K562 (cell line): ENCODE results near the gene UBXN11. TPM values are rescaled to one million over a fixed set of nuclear protein-coding genes. Genes with fewer than 3 reads are reported as not detected.

Experiments used
- BDP1 ChIP-seq: IDR thresholded peaks from 3 replicates; pipeline ENCODE4 v1.6.1; 2011; ENCODE audit not compliant: insufficient read length, insufficient read depth
- BRD4 ChIP-seq: fragments of 200-600 bp; sonication (generic); IDR thresholded peaks from 2 replicates; pipeline ENCODE4 v1.6.1; 2017; ENCODE audit warnings: inconsistent platforms
- CBX3 ChIP-seq, 2 experiments: IDR thresholded peaks; 1 replicate in 1 of 2; 2 replicates in 1 of 2; pipeline ENCODE4 v1.6.1; 2012; ENCODE audit warnings: inconsistent platforms in 2 of 2, low read length in 2 of 2, borderline replicate concordance in 1 of 2, control low read depth in 1 of 2
- HDAC6 ChIP-seq: IDR thresholded peaks from 2 replicates; pipeline ENCODE4 v1.6.1; 2012; ENCODE audit warnings: low read depth, mild to moderate bottlenecking, control low read depth, inconsistent platforms, low read length, moderate library complexity
- IFI16 ChIP-seq: fragments of 250-450 bp; sonication (Bioruptor Pico); IDR thresholded peaks from 2 replicates; pipeline ENCODE4 v2.1.2; 2022; ENCODE audit warnings: mild to moderate bottlenecking, inconsistent platforms
- RCOR1 ChIP-seq, 2 experiments: IDR thresholded peaks; 2 replicates each; pipeline ENCODE4 v1.6.1; 2012; ENCODE audit warnings: low read depth in 2 of 2, low read length in 2 of 2, borderline replicate concordance in 1 of 2, improper control_type of control experiment in 1 of 2
- RFX1 ChIP-seq: fragments of 450-650 bp; IDR thresholded peaks from 2 replicates; pipeline ENCODE4 v1.6.1; 2016; ENCODE audit warnings: mild to moderate bottlenecking, moderate library complexity
- ZNF174 ChIP-seq: fragments of 250-450 bp; sonication (Bioruptor Pico); IDR thresholded peaks from 2 replicates; pipeline ENCODE4 v1.4.0; 2020; ENCODE audit warnings: mild to moderate bottlenecking
- ZNF175 ChIP-seq: fragments of 200-800 bp; sonication (Bioruptor generic); IDR thresholded peaks from 2 replicates; pipeline ENCODE4 v1.6.1; 2016; ENCODE audit warnings: low read depth, mild to moderate bottlenecking, missing genetic modification characterization, missing compliant biosample characterization
- ZNF212 ChIP-seq: fragments of 450-650 bp; formaldehyde crosslinking; IDR thresholded peaks from 2 replicates; pipeline ENCODE4 v1.4.0; 2020; ENCODE audit warnings: mild to moderate bottlenecking
- ZNF354B ChIP-seq: fragments of 250-450 bp; sonication (Bioruptor Pico); IDR thresholded peaks from 2 replicates; pipeline ENCODE4 v1.4.0; 2020
- polyA plus RNA-seq, 8 experiments: library from polyadenylated mRNA; depleted of rRNA in 4 of 8; stranded (reverse) in 5 of 8; unstranded in 3 of 8; fragments of >200 nt; fragmentation: Nextera tagmentation in 2 of 8; fragmentation: Illumina TruSeq in 1 of 8; extraction: Ambion mirVana in 2 of 8; extraction: Trizol in 1 of 8; gene quantifications; 2 replicates each; pipeline versions ENCODE4 v1.2.1 to v1.2.3, GENCODE V29; 2011 to 2014; ENCODE audit warnings: inconsistent platforms in 1 of 8, missing spikeins in 1 of 8
- total RNA-seq, 7 experiments: library from RNA; depleted of rRNA in 6 of 7; stranded (reverse); fragments of >200 nt in 6 of 7; fragmentation: Illumina TruSeq in 2 of 7; extraction: Trizol in 2 of 7; gene quantifications; 2 replicates each; pipeline versions ENCODE4 v1.2.1 to v1.2.3, GENCODE V29; 2011 to 2021; ENCODE audit warnings: low replicate concordance in 1 of 7
- TF ChIP-seq, protein P1 (sequence below), 2 experiments: fragments of 450-650 bp in 1 of 2; sonication (generic) in 1 of 2; formaldehyde crosslinking in 1 of 2; IDR thresholded peaks; 2 replicates each; pipeline versions ENCODE4 v1.7.1 to v1.9.0; 2016 to 2022; ENCODE audit warnings: inconsistent platforms in 1 of 2, mild to moderate bottlenecking in 1 of 2, missing genetic modification reagents in 1 of 2
- TF ChIP-seq, protein P2 (sequence below): IDR thresholded peaks from 2 replicates; pipeline ENCODE4 v1.6.1; 2014; ENCODE audit warnings: antibody characterized with exemption
- TF ChIP-seq, protein P3 (sequence below): fragments of 150-350 bp; IDR thresholded peaks from 2 replicates; pipeline ENCODE4 v1.6.1; 2014; ENCODE audit warnings: low read depth, mild to moderate bottlenecking, low read length, borderline replicate concordance

UBXN11 gene
- total and polyA plus RNA-seq, 9 of the 15 experiments (the other 6 are each of a cell fraction or from before 2014, with no cell fraction given), result 0.48 to 34.3 (median 11.3) TPM

DNA sequence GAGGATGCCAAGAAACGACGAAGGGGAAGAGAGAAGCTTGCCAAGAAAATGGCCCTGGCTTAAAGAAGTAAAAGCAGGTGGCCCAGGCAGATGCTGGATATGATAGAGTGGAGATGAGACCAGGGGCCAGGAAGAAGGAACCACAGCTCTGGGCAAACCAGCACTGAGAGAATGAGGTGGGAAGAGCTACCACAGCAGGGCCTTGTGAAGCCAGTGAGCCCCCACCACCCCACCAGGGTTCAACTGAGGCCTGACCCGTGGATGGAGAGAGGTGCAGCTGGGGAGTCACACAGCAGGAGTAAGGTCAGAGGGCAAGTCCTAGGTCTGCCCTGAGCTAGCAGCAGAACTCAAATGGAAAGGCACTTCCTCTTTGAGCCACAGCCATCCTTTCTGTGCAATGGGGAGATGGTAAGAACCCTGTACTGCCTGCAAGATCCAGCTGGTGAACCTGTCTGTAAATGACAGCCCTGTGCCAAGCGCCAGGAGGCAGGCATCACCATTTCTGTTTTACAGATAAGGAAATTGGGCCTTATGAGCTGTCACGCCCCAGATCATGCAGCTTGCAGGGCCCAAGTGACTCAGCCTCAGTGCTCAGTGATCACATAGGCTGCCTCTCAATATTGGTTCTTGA lies 18.0 kb downstream of the UBXN11 start (continued):
- TF ChIP-seq, protein P1, sequence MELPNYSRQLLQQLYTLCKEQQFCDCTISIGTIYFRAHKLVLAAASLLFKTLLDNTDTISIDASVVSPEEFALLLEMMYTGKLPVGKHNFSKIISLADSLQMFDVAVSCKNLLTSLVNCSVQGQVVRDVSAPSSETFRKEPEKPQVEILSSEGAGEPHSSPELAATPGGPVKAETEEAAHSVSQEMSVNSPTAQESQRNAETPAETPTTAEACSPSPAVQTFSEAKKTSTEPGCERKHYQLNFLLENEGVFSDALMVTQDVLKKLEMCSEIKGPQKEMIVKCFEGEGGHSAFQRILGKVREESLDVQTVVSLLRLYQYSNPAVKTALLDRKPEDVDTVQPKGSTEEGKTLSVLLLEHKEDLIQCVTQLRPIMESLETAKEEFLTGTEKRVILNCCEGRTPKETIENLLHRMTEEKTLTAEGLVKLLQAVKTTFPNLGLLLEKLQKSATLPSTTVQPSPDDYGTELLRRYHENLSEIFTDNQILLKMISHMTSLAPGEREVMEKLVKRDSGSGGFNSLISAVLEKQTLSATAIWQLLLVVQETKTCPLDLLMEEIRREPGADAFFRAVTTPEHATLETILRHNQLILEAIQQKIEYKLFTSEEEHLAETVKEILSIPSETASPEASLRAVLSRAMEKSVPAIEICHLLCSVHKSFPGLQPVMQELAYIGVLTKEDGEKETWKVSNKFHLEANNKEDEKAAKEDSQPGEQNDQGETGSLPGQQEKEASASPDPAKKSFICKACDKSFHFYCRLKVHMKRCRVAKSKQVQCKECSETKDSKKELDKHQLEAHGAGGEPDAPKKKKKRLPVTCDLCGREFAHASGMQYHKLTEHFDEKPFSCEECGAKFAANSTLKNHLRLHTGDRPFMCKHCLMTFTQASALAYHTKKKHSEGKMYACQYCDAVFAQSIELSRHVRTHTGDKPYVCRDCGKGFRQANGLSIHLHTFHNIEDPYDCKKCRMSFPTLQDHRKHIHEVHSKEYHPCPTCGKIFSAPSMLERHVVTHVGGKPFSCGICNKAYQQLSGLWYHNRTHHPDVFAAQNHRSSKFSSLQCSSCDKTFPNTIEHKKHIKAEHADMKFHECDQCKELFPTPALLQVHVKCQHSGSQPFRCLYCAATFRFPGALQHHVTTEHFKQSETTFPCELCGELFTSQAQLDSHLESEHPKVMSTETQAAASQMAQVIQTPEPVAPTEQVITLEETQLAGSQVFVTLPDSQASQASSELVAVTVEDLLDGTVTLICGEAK (IDR thresholded peaks at IDR 0.05), result no peak
- TF ChIP-seq, protein P1 (CRISPR knock-in tag; IDR thresholded peaks at IDR 0.05), result 0 out of 2 replicates have a peak, but pooled peaks have one; percentile 11
- TF ChIP-seq CBX3 (IDR thresholded peaks at IDR 0.05; ENCODE audit: borderline replicate concordance in 1 of 2, low read length in 2 of 2) (peak in 1 of 2 experiments; percentile 61; a peak in 1 of 3 replicates), ZNF174 (CRISPR knock-in tag) (no peak), BDP1 (no peak), RCOR1 (IDR thresholded peaks at IDR 0.05; ENCODE audit: borderline replicate concordance in 1 of 2, low read depth in 2 of 2, low read length in 2 of 2) (0 out of 4 replicates have a peak, but pooled peaks of 1 of the 2 experiments have one; percentile 40), BRD4 (no peak), ZNF354B (CRISPR knock-in tag) (no peak), RFX1 (no peak), ZNF212 (CRISPR knock-in tag) (0 out of 2 replicates have a peak, but pooled peaks have one; percentile 14), HDAC6 (no peak), ZNF175 (CRISPR knock-in tag) (no peak), IFI16 (no peak)
- TF ChIP-seq, protein P2, sequence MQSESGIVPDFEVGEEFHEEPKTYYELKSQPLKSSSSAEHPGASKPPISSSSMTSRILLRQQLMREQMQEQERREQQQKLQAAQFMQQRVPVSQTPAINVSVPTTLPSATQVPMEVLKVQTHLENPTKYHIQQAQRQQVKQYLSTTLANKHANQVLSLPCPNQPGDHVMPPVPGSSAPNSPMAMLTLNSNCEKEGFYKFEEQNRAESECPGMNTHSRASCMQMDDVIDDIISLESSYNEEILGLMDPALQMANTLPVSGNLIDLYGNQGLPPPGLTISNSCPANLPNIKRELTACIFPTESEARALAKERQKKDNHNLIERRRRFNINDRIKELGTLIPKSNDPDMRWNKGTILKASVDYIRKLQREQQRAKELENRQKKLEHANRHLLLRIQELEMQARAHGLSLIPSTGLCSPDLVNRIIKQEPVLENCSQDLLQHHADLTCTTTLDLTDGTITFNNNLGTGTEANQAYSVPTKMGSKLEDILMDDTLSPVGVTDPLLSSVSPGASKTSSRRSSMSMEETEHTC, result no peak; the same call in 1 of the 2 replicates
- TF ChIP-seq, protein P3, sequence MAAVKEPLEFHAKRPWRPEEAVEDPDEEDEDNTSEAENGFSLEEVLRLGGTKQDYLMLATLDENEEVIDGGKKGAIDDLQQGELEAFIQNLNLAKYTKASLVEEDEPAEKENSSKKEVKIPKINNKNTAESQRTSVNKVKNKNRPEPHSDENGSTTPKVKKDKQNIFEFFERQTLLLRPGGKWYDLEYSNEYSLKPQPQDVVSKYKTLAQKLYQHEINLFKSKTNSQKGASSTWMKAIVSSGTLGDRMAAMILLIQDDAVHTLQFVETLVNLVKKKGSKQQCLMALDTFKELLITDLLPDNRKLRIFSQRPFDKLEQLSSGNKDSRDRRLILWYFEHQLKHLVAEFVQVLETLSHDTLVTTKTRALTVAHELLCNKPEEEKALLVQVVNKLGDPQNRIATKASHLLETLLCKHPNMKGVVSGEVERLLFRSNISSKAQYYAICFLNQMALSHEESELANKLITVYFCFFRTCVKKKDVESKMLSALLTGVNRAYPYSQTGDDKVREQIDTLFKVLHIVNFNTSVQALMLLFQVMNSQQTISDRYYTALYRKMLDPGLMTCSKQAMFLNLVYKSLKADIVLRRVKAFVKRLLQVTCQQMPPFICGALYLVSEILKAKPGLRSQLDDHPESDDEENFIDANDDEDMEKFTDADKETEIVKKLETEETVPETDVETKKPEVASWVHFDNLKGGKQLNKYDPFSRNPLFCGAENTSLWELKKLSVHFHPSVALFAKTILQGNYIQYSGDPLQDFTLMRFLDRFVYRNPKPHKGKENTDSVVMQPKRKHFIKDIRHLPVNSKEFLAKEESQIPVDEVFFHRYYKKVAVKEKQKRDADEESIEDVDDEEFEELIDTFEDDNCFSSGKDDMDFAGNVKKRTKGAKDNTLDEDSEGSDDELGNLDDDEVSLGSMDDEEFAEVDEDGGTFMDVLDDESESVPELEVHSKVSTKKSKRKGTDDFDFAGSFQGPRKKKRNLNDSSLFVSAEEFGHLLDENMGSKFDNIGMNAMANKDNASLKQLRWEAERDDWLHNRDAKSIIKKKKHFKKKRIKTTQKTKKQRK, result no peak
